ENCODE results near the gene BTBD19. TPM values are rescaled to one million over a fixed set of nuclear protein-coding genes. Genes with fewer than 3 reads are reported as not detected.

BTBD19 gene
- total and polyA plus RNA-seq, 9 of the 15 experiments (the other 6 are each of a cell fraction or from before 2014, with no cell fraction given): 0.22 to 2.0 (median 0.95) TPM

DNA sequence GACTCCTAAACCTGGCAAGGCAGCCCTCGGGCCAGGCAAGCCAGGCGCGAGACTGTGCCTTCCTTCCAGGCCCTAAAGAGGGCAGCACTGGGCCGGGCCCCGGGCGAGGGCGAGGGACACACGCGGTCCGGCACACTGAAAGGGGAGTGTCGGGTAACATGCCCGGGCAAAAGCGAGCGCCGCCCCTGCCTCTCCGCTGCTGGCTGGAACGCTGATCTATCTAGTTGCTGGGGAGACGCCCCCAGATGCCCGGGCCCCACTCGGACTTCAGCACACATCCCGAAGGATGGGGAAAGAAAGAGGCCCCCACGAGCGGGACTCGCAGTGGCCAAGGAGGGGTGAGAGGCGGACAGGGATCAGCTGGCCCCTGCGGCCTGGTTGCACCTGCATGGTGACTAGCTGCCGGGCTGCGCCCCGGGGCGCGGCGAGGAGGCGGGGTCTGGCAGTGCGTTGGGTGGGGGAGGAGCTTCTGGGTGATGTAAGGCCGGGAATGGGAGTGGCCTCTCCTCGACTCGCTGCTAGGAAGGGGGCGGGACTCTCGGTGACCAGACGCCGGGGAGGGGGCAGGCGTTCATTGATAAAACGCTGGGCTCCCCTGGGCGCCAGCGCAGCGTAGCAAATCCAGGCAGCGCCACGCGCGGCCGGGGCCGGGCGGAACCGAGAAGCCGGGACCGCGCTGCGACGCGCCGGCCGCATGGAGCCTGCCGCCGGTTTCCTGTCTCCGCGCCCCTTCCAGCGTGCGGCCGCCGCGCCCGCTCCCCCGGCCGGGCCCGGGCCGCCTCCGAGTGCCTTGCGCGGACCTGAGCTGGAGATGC is 8.3 kb upstream of the BTBD19 start, which contains the start of gene PLK3 (continued):
- TF ChIP-seq, protein P1, sequence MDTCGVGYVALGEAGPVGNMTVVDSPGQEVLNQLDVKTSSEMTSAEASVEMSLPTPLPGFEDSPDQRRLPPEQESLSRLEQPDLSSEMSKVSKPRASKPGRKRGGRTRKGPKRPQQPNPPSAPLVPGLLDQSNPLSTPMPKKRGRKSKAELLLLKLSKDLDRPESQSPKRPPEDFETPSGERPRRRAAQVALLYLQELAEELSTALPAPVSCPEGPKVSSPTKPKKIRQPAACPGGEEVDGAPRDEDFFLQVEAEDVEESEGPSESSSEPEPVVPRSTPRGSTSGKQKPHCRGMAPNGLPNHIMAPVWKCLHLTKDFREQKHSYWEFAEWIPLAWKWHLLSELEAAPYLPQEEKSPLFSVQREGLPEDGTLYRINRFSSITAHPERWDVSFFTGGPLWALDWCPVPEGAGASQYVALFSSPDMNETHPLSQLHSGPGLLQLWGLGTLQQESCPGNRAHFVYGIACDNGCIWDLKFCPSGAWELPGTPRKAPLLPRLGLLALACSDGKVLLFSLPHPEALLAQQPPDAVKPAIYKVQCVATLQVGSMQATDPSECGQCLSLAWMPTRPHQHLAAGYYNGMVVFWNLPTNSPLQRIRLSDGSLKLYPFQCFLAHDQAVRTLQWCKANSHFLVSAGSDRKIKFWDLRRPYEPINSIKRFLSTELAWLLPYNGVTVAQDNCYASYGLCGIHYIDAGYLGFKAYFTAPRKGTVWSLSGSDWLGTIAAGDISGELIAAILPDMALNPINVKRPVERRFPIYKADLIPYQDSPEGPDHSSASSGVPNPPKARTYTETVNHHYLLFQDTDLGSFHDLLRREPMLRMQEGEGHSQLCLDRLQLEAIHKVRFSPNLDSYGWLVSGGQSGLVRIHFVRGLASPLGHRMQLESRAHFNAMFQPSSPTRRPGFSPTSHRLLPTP (IDR thresholded peaks at IDR 0.05; ENCODE audit: borderline replicate concordance, extremely low read depth, insufficient read length): no peak
- peak; percentile 35 for TF ChIP-seq KDM2B (CRISPR knock-in tag; IDR thresholded peaks at IDR 0.05)
- peak; percentile 93 for TF ChIP-seq CCNT2 (IDR thresholded peaks at IDR 0.05; ENCODE audit: borderline replicate concordance, extremely low read depth, insufficient read length, low read depth, low read length)
- TF ChIP-seq SAFB (IDR thresholded peaks at IDR 0.05; ENCODE audit: borderline replicate concordance, low read depth, low read length): 0 out of 2 replicates have a peak, but pooled peaks have one; percentile 41
- TF ChIP-seq GATAD2A (IDR thresholded peaks at IDR 0.05): peak; percentile 84; the same call in 1 of the 2 replicates
- TF ChIP-seq SMARCA4 (IDR thresholded peaks at IDR 0.05): peak; percentile 72
- TF ChIP-seq ZEB2 (IDR thresholded peaks at IDR 0.05): 0 out of 2 replicates have a peak, but pooled peaks have one; percentile 76
- TF ChIP-seq FOXK2 (conservative IDR thresholded peaks at IDR 0.05 in 1 of 2, IDR thresholded peaks at IDR 0.05 in 1 of 2; ENCODE audit: low read depth in 2 of 2): peak; percentile 90 to 94; a peak in 3 of 4 replicates
- peak; percentile 93 for TF ChIP-seq PCBP1 (IDR thresholded peaks at IDR 0.05; ENCODE audit: low read depth, low read length, poor library complexity, severe bottlenecking)
- TF ChIP-seq U2AF1 (optimal IDR thresholded peaks at IDR 0.05; ENCODE audit: low read depth, low read length): no peak
- TF ChIP-seq, protein P2, sequence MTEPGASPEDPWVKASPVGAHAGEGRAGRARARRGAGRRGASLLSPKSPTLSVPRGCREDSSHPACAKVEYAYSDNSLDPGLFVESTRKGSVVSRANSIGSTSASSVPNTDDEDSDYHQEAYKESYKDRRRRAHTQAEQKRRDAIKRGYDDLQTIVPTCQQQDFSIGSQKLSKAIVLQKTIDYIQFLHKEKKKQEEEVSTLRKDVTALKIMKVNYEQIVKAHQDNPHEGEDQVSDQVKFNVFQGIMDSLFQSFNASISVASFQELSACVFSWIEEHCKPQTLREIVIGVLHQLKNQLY (CRISPR knock-in tag; conservative IDR thresholded peaks at IDR 0.05): 0 out of 4 replicates have a peak, but pooled peaks of 1 of the 2 experiments have one; percentile 65
- no peak for TF ChIP-seq HDAC6 (IDR thresholded peaks at IDR 0.05; ENCODE audit: low read depth, low read length)
- peak; percentile 75 for TF ChIP-seq CREM (IDR thresholded peaks at IDR 0.05; ENCODE audit: low read depth)
- TF ChIP-seq ARNT (IDR thresholded peaks at IDR 0.05): peak in 1 of 2 experiments; percentile 24; a peak in 1 of 4 replicates
- TF ChIP-seq MYC (IDR thresholded peaks at IDR 0.05; ENCODE audit: low read depth, low read length): peak; percentile 99
- peak; percentile 96 for TF ChIP-seq MYC (CRISPR knock-in tag; IDR thresholded peaks at IDR 0.05; ENCODE audit: borderline replicate concordance, low read depth)
- peak; percentile 43 for TF ChIP-seq CREB1 (IDR thresholded peaks at IDR 0.05)
- no peak for TF ChIP-seq CREB1 (CRISPR knock-in tag; IDR thresholded peaks at IDR 0.05)
- no peak for TF ChIP-seq POU5F1 (IDR thresholded peaks at IDR 0.05; ENCODE audit: borderline replicate concordance, low read depth, low read length, partially characterized antibody)

Measured in K562 (cell line).